GM10248 (cell line): ENCODE data around the gene KRT75.

ENCODE experiments used
- CTCF ChIA-PET: fragments of 300-600 bp; sonication (Branson Sonifier 250); formaldehyde crosslinking; extraction: SDS; loops from one replicate; lab custom pipeline; 2021; ENCODE audit warnings: antibody characterized with exemption; lab: Yijun Ruan, JAX
- POLR2A ChIA-PET: fragments of 350-650 bp; sonication (Branson Sonifier 250); formaldehyde crosslinking; extraction: SDS; loops from one replicate; lab custom pipeline; 2020; ENCODE audit warnings: antibody characterized with exemption; lab: Yijun Ruan, JAX
- DNase-seq: peaks from one replicate; pipeline ENCODE4 v3.0.0; 2012; ENCODE audit errors: extremely low spot score
- TF ChIP-seq, protein P1 (sequence below): IDR thresholded peaks from 2 replicates; pipeline ENCODE4 v1.5.1; 2012; ENCODE audit warnings: mild to moderate bottlenecking, low read depth; ENCODE audit errors: extremely low read depth, missing control alignments, control extremely low read depth

The KRT75 gene

DNA sequence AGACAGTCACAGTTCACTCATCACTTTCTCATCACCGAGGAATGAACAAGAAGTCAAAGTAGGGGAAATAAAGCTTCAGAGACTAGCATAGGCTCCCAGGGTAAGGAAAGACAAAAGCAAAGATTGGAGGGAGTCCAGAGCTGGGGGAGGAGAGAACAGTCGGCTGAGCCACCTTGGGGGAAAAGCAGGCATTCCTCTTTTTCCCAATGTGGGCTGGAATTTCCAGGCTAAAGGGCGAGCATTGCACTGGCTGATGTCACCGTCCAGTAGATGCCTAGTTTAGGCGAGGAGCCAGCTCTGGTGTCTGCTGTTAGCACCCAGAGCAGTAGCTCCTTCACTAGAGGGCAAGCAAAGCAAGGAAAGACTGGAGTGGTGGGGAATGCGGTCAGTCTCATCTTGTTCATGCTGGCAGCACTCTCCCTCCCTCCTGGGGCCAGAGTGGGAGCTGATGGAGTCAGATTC lies 8.5 kb upstream of the KRT75 start:
- no peak for DNase-seq
- TF ChIP-seq, protein P1, sequence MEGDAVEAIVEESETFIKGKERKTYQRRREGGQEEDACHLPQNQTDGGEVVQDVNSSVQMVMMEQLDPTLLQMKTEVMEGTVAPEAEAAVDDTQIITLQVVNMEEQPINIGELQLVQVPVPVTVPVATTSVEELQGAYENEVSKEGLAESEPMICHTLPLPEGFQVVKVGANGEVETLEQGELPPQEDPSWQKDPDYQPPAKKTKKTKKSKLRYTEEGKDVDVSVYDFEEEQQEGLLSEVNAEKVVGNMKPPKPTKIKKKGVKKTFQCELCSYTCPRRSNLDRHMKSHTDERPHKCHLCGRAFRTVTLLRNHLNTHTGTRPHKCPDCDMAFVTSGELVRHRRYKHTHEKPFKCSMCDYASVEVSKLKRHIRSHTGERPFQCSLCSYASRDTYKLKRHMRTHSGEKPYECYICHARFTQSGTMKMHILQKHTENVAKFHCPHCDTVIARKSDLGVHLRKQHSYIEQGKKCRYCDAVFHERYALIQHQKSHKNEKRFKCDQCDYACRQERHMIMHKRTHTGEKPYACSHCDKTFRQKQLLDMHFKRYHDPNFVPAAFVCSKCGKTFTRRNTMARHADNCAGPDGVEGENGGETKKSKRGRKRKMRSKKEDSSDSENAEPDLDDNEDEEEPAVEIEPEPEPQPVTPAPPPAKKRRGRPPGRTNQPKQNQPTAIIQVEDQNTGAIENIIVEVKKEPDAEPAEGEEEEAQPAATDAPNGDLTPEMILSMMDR, result no peak
- CTCF ChIA-PET, result interaction anchor here (1.0 kb wide), 1 partner anchor 13 kb away, joined by 3 read pairs; no protein-coding TSS in a partner anchor
- POLR2A ChIA-PET, result no interaction called here

DNA sequence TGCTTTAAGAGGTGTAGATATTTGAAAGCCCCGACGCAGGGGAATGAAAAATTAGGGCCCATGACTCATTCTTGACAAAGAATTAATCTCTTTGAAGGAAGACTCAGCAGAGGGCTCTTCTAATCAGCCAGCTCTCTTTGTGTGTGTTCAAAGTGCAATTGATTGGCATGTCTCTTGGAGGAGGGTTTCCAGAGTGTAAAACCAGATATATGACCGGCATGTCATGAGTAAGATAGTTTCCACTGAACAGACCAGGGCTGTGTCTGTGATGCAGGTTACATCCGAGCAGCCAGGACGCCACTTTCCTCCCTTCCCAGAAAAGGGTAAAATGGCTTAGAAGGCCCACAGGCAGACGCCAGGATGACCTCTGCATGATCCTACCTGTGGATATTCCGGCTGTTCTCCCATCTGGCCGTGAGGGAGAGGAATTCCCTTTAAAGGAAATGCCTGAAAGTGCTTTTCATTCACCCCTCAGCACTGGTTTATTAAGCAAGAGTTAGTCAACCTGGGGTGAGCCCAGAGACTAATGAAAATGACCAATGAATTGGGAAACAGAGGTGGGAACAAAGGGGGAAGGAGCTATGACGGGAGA lies 7.2 kb upstream of the KRT75 start:
- no peak for DNase-seq
- TF ChIP-seq, protein P1, result no peak
- ChIA-PET CTCF (interaction anchor here (1.0 kb wide), 1 partner anchor 10 kb away, joined by 3 read pairs; no protein-coding TSS in a partner anchor), POLR2A (no interaction called here)

DNA sequence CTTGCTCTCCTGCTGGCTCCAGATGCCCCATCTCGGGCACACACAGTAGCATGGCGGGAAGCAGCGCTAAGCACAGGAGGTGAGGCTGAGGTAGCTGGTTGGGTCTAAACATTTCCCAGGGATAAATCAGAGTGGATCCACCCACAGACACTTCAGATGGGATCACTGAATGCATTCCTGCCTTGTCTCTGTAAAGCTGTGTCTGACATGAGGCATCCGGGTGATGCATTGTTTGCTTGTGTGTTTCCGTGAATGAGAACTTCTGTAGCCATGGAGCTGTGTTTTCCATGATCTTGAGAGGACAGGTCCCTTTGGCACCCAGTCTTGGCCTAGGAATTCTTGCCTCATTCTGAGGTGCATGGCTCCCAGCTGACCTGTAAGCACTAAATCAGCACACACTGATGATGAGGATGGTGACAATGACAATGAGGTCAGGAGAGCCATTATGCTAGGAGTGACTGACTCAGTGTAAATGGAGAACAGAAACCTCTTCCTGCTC lies 6.7 kb upstream of the KRT75 start:
- ChIA-PET CTCF (interaction anchor here (1.0 kb wide), 1 partner anchor 9 kb away, joined by 3 read pairs; no protein-coding TSS in a partner anchor), POLR2A (no interaction called here)
- no peak for DNase-seq
- TF ChIP-seq, protein P1, result no peak

DNA sequence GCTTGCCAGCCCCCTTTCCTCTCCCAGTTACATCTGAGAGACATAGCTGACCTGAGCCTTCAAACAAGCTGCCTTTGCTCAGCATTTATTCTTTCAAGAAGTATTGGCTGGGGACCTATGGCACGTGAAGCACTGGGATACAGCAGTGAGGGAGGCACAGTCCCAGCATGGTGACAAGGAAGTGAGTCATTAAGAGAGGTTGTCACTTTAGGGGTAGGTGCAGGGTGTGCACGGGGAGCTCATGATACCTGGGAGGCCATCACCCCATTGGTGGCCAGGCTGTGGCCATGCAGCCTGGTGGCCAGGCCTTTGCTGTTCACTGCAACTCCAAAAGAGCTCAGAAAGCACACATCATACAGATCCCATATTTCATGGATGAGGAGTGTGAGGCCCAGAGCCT lies 5.7 kb upstream of the KRT75 start:
- no peak for DNase-seq
- POLR2A ChIA-PET, result no interaction called here
- CTCF ChIA-PET, result no interaction called here
- TF ChIP-seq, protein P1, result no peak

DNA sequence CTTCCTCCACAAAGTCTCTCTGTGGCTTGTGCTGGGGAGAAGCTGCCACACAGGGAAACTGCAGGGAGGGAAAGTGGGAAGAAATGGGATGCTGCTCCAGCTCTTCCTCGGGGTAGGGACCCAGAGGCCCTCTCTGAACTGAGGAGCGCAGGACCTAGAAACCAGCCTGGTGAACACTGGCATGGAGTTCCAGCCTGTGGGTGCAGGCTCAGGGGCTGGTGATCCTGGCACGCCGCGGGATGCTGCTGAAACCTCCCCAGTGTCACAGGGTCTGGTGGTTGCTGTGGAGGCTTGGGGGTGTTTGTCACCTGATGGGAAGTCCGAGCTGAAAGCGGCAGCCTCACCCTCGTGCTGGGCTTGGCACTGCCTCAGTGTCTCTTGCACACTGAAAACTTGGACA lies 5.2 kb upstream of the KRT75 start:
- ChIA-PET CTCF (no interaction called here), POLR2A (no interaction called here)
- DNase-seq, result no peak
- TF ChIP-seq, protein P1, result no peak

DNA sequence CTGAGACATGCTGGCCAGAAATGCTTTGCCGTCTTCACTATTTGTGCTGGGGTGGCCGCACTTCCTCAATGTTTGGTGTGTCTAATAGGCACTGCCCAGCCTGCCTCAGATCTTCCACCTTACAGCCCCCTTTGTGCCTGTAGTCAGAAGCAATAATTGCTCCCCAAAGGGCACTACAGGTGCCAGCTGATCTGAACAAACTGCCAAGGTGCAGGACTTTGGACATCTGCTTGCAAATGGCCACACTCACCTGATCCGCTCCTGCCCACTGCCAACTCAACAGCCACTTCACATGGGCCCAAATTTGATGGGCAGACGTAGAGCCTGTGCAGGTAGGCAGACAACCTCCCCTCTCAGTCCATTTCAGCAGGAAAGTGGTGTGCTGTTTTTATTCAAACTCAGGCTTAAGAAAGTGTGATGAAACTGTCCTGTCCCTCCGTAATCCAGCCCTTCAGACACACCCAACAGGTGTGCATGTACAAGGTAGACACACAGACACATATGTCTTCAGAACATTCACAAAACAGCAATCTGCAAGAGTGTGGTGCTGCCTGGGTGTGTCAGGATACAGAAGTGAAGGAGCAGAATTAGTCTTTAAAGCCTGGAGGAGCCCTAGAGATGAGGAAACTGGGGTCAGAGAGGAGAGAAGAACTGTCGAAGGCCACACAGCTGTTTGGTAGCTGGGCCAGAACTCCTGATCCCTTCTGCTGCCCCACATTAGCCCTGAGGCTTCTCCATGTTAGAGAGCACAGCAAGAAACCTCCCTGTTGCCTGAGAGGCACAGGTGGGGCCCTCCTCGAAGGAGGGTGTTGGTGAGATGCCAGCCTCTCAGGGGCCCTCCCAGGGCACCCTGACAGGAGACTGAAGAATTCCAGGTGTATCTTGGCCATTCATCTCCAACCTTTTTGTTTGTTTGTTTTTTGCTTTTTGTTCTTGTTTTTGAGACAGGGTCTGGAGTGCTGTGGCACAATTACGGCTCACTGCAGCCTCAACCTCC lies 4.4 kb upstream of the KRT75 start:
- TF ChIP-seq, protein P1, result no peak
- no peak for DNase-seq
- POLR2A ChIA-PET, result no interaction called here
- CTCF ChIA-PET, result no interaction called here
